Breast epithelium (tissue), 3 donors: Measurements from ENCODE around the gene TMPRSS9.

Source experiments
- POLR2A ChIP-seq: fragments of 450-650 bp; IDR thresholded peaks from one replicate; pipeline ENCODE4 v1.6.1; 2016; ENCODE audit warnings: antibody characterized with exemption, mild to moderate bottlenecking, moderate library complexity
- POLR2AphosphoS5 ChIP-seq, 3 donors: sonication (generic); formaldehyde crosslinking; IDR thresholded peaks; one replicate each; pipeline ENCODE4 v1.6.1; 2017; ENCODE audit warnings: antibody characterized with exemption in 3 of 3
- TF ChIP-seq, protein P1 (sequence below), 3 donors: fragments of 450-650 bp; IDR thresholded peaks; one replicate each; pipeline ENCODE4 v1.5.1; 2016 to 2017; ENCODE audit warnings: antibody characterized with exemption in 3 of 3, mild to moderate bottlenecking in 3 of 3, moderate library complexity in 3 of 3

GRCh38 chr19:2385053-2385721 lies 25.1 kb downstream of the TMPRSS9 start:
- TF ChIP-seq, protein P1, sequence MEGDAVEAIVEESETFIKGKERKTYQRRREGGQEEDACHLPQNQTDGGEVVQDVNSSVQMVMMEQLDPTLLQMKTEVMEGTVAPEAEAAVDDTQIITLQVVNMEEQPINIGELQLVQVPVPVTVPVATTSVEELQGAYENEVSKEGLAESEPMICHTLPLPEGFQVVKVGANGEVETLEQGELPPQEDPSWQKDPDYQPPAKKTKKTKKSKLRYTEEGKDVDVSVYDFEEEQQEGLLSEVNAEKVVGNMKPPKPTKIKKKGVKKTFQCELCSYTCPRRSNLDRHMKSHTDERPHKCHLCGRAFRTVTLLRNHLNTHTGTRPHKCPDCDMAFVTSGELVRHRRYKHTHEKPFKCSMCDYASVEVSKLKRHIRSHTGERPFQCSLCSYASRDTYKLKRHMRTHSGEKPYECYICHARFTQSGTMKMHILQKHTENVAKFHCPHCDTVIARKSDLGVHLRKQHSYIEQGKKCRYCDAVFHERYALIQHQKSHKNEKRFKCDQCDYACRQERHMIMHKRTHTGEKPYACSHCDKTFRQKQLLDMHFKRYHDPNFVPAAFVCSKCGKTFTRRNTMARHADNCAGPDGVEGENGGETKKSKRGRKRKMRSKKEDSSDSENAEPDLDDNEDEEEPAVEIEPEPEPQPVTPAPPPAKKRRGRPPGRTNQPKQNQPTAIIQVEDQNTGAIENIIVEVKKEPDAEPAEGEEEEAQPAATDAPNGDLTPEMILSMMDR (IDR thresholded peaks at IDR 0.05), result no peak
- TF ChIP-seq POLR2AphosphoS5 (IDR thresholded peaks at IDR 0.05) (no peak), POLR2A (no peak)
